GM12872 (cell line): ENCODE results near the gene RUNX2.

Experiments used
- TF ChIP-seq, protein P1 (sequence below): IDR thresholded peaks from 3 replicates; pipeline ENCODE4 v1.5.1; 2011; ENCODE audit warnings: low read depth, mild to moderate bottlenecking, low read length, moderate library complexity; ENCODE audit not compliant: insufficient read depth

Gene RUNX2

DNA sequence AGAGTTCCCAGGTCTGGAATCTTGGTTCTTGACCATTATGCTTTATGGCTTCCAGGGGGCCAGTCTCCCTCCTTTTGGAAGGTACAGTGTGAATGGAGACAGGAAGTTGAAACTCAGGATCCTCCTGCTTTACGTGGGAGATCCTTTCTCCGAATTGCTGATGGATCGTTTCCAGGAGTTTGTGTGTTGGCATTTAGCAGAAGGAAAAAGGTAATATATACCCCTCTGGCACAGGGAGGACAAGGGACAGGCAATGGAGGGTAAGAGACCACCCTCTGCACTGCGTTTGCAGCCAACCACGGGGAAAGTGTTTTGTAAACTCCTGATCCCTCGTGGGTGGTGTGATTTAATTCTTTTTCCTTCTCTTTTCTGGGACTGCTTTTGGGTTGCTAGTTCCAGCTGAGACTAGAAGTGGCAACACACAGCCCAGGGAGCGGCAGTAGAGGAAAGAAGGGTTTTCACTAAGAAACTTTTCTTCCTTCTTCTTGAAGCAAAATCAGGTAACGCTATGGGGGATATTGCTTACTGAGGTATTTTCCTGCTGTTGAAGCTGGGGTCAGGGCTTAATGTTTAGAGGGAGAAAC is 307.2 kb downstream of the RUNX2 start:
- TF ChIP-seq, protein P1, sequence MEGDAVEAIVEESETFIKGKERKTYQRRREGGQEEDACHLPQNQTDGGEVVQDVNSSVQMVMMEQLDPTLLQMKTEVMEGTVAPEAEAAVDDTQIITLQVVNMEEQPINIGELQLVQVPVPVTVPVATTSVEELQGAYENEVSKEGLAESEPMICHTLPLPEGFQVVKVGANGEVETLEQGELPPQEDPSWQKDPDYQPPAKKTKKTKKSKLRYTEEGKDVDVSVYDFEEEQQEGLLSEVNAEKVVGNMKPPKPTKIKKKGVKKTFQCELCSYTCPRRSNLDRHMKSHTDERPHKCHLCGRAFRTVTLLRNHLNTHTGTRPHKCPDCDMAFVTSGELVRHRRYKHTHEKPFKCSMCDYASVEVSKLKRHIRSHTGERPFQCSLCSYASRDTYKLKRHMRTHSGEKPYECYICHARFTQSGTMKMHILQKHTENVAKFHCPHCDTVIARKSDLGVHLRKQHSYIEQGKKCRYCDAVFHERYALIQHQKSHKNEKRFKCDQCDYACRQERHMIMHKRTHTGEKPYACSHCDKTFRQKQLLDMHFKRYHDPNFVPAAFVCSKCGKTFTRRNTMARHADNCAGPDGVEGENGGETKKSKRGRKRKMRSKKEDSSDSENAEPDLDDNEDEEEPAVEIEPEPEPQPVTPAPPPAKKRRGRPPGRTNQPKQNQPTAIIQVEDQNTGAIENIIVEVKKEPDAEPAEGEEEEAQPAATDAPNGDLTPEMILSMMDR = no peak

DNA sequence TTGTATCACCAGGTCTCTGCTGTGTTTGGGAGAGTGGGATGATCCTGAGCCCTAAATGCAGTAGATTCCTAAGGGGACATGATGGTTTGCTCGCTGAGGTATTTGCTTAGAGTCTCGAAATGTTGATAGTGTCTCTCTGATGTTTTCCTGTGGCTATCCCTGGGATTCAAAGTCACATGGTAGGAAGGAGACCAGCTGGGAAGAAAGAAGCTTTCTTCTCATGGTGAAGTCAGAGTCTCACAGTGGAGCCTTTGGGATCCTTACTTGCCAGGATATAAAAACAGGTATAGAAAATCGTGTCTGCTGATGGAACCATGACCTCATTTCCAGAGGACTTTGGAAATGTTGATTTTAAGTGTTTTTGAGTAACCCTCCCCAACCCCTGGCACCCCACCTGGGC is 308.9 kb downstream of the RUNX2 start:
- TF ChIP-seq, protein P1 = no peak

DNA sequence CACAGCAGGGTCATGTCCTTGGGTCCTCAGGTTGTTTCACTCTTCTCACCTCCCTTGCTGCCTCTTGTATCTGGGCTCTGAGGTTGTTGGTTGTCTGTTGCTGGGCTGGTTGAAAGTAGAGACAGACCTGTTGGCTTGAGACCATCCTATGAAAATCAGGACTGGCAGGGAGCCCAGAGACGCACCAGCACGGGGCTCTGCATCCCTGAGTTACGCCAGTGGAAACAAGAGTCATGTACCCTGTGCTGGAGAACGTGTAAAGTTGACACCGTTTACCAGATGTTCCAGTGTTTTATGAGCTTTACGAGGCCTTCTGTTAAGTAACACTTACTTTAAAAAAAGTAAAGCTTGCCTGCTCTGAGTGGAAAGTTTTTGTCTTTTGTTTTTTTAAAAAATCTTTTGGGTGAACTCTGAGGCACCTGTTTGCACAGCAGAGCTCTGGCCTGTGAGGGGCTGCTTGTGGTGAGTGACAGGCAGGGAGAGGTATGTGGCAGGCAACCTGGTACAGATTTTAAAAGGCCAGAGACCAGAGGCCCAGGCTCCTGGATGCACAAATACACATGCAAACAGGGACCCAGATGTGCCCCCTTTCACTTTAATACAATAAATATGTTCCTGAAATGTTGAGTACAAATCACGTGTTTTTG is 309.6 kb downstream of the RUNX2 start:
- TF ChIP-seq, protein P1 = no peak

DNA sequence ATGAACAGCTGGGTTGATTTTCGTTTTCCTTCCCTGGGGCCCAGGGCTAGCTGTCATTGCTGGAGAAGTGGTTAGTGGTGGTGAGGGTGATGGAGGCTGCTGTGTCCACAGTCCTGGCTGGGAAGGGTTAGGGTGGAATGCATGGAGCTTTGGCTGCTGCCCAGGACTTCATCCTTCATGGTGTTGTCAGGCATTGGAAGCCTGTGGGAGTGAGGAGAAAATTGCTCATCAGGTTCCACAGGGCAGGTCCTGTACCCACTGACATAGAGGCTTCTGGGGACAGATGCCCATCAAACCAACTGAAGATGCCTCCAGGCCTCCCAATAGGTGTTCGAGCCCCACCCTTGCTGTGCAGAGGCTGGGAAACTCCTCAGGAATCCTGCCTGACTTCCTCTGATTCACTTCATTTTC is 312.0 kb downstream of the RUNX2 start:
- TF ChIP-seq, protein P1 = no peak

DNA sequence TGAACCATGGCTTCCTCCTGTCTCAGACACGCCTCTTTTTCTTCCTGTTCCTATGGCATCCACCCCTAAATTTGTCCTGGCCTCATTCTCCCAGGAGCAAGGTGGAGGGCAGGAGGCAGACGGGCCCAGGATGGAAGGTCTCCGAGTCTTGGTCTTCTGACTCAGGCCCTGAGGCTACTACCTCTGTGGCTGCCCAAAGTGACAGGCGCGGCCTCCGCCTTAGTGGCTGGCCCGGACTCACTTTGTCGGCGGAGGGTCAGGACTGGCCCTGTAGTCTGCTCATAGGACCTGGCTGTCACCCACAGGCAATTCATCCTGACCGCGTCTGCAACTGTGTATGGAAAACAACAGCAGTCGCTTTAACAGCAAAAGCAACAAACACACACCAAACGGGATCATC is 312.7 kb downstream of the RUNX2 start:
- TF ChIP-seq, protein P1 = no peak

DNA sequence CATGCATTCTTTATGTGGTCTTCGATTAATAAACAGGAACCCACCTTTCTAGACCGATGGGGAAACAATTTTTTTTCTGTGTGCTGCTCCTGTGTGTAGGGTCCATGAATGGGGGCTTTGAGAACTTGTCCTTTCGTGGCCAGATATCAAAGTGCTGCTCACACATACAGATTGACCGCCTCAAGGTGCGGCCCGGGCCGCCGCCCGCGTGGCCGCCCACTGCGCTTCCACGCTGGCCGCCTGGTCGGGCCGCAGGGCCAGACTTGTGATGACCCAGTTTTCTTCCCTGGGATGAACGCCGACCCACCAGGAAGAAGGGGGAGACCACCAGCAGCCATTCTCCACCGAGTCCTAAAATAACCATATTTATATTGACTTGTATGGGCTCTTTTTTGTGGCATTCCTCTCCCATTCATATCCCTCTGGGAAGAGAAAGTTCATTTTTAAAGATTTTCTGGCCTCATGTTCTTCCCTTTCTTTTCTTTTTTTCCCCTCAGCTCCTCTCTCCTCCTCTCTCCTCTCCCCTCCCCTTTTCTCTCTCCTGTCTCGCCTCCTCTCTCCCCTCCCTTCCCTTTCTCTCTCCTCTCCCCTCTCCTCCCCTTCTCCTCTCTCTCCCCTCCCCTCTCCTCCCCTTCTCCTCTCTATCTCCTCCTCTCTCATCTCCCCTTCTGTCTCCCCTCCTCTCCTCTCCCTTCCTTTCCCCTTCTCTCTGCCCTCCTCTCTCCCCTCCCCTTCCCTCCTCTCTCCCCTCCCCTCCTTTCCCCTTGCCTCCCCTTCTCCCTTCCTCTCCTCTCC is 314.4 kb downstream of the RUNX2 start:
- TF ChIP-seq, protein P1 = no peak

DNA sequence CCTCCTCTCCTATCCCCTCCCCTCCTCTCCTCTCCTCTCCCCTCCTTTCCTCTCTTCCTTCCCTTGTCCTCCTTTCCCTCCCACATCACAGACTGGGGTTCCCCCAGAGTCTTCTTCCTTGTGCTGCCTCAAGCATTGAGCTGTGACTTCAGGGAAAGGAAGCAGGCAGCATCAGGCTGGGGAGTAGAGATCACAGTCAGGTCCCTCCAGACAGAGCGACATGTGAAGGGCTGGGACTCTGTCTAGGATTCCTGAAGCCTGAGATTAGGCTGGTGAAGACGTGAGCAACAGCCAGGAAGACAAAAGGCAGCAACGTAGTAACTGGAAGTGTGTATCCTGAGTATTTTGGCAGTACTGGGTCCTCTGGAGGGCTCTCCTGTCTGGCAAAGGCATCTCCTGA is 315.0 kb downstream of the RUNX2 start:
- TF ChIP-seq, protein P1 = no peak
